Activated CD4-positive, CD25-positive, alpha-beta regulatory T cell treated with anti-CD3 and anti-CD28 coated beads, Interleukin-2, amount 50 U/mL, for 24 hours (primary cell): ENCODE data around the gene TP63.
"Not testable (repeated sequence)": the region's sequence is repeated elsewhere in the genome, so short reads cannot be mapped to it uniquely, and the experiment has no call there.

Source experiments
- ATAC-seq, 2 donors: fragments of 150-1000 bp; cut with Tn5 transposase; one replicate each; pipeline ENCODE4 v1.10.0; 2021; ENCODE audit warnings: mild to moderate bottlenecking in 1 of 2, moderate library complexity in 1 of 2

Gene TP63

GRCh38 chr3:189631373-189631408 is at the start of gene TP63:
Gene TP63, plus strand, starts transcription at chr3:189631389. Its CDS starts 127 bp downstream, at chr3:189631516.
- ATAC-seq: no peak

- ATAC-seq: no peak
Measured at GRCh38 chr3:189582179-189582578, 49.0 kb upstream of the TP63 start.

DNA sequence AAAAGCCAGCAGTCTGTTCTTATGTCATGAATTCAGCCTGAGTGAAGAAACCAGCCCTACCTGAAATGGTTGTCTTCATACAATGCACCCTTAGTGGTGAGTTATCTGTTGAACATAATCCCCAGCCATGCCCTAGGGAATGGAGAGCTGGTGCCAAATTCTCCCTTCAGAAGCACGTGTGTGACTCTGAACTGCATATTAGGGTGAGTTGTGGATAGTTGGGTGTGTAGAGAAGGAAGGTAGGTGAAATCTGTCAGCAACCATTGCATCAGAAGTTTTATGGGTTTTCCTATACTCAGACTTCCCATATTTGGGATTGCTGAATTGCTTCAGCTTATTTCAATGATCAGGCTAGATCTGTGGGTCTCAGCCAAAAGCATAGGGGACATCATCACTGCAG is 46.5 kb upstream of the TP63 start:
- no peak for ATAC-seq

- peak in 1 of 2 donors; percentile 49 for ATAC-seq
Measured at GRCh38 chr3:189586941-189587663, 44.1 kb upstream of the TP63 start.

DNA sequence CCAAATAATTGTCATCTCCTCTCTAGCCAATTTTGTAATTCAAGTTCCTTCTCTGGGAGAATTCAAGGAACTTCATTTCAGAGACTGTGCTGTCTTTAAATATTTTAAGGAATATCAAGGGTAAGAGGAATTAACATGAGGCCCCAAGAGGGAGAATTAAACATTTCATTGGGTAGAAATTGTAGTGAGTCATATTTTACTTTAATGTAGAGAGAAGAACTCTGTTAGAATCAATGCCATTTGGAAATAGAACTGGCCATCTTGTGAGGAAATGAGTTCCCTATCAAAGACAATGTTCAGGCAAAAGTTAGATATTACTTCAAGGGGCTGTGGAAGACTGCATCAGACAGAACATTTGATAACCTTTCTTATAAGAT is 43.5 kb upstream of the TP63 start:
- no peak for ATAC-seq

- no peak for ATAC-seq
Measured at GRCh38 chr3:189588070-189588469, 43.1 kb upstream of the TP63 start.

DNA sequence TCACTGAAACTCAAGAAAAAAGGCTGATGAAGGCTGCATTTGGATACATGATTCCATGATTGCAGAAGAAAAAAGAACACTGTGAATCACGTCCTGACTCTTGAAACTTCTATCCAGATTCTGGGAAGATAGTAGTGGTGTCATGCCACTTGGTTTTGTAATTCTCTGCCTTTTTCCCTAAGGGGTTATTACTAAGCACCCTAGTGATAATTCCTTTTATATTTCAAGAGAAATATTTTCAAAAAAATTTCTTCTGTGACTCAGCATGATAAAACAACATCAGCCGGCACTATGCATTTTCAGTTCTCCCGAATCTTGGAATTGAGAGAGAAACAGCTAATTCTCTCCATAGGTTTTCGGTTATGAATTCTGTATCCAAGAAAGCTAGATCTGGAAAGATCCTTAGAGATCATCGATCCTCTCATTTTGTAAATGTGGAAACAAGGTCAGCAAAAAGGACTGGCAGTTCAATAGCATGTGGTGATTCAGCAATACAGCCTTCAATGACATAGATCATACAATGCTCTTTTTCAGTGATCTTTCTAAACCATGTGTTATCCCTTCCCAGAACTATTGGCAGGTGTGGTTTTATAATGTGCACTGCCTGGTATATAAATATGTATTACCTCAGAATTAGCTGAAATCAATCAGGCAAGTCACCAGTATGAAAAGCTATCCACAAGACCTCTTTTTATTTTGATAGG is 42.6 kb upstream of the TP63 start:
- no peak for ATAC-seq

- no peak for ATAC-seq
Measured at GRCh38 chr3:189589179-189589569, 42.0 kb upstream of the TP63 start.

- ATAC-seq: no peak
Measured at GRCh38 chr3:189590223-189590622, 41.0 kb upstream of the TP63 start.

GRCh38 chr3:189593581-189593980 is 37.6 kb upstream of the TP63 start:
- no peak for ATAC-seq

- not testable (repeated sequence) for ATAC-seq
Measured at GRCh38 chr3:189596078-189596979, 34.9 kb upstream of the TP63 start.

GRCh38 chr3:189597918-189598317 is 33.3 kb upstream of the TP63 start:
- no peak for ATAC-seq

DNA sequence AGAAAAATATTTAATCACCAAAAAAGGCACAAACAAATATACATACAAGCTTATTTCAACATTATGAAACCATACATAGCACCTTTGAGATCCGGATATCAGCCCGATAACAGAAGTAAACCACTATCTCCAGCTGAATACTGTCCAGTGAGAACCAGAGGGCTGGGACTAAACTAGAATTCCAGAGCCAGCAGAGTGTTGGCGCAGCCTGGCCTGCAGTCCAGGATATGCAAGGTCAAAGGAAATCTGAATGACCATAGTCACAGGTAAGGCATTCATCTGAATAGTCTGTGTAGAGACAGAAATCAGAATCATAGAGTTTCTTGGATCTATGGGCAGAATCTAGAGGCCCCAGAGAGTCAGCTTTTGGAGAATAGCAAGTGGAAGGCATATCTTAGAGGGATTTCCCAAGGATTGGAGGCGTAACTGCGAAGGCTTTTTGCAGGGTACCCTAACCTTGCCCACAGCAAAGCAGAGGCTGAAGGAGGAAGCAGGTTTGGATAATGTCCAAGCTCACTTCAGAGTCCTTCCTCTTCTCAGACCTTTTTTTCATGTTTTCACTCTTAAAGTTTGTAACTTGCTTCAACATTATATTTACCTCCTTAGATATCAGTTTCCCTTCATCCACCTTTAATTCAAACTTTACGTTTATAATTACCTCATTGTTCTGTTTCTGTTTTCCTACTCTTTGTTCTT is 32.5 kb upstream of the TP63 start:
- ATAC-seq: no peak

DNA sequence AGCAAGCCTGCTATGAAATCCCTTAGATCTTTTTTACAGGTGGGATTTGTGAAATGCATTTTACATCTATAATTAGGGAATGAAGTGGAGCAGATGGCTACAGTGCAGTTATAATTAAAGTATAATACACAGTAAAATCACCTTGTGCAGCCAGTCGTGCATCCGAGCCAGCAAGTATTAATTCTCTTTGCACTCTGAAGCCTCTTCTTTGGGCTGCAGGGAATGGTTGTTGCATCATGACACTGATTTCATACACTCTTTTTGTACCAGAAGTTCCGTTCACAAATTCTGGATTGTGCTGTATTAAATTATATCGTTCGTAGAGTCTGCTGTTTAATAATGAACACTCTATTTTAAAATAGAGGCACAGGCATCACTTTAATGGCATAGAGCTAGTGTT is 28.7 kb upstream of the TP63 start:
- ATAC-seq: no peak

DNA sequence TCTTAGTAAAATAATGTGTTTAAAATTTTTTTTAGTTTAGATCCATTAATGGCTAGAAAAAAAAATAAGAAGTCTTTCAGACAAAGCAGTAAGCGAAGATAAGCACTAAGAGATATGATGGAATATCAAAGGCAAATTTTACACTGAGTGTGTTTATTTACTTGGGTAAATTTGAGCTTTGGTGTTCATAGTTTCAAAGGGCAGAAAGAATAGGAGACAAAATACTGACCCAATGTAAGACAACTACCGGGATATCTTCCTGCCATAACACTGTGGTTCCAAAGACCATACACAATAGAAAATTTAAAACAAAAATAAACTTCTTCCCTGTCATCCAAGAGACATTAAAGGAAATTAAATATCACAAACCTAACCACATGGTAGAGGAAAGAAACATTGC is 25.5 kb upstream of the TP63 start:
- no peak for ATAC-seq

DNA sequence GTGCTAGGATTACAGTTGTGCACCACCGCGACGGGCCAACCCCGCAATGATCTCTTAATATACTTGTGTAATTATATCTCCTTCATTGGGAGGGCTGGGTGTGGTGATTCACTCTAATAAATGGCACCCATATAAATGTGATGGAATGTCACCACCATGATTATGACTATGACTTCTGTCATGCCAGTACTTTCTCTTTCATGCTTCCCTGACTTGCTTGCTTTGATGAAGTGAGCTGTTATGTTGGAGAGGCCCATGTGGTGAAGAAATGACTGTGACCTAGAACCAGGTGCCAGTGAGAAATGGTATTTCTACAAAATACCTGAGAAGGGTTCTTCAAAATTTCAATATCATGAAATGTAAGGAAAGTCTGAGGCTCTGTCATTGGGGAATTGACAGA is 24.4 kb upstream of the TP63 start:
- peak in 1 of 2 donors; percentile 43 for ATAC-seq

DNA sequence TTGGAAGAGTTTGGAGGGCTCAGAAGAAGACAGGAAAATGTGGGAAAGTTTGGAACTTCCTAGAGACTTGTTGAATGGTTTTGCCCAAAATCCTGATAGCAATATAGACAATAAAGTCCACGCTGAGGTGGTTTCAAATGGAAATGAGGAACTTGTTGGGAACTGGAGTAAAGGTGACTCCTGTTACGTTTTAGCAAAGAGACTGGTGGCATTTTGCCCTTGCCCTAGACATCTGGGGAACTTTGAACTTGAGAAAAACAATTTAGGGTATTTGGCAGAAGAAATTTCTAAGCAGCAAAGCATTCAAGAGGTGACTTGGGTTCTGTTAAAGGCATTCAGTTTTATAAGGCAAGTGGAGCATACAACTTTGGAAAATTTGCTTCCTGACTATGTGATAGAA is 18.5 kb upstream of the TP63 start:
- not testable (repeated sequence) for ATAC-seq

- no peak for ATAC-seq
Measured at GRCh38 chr3:189613122-189613521, 18.1 kb upstream of the TP63 start.

- peak in 1 of 2 donors; percentile 58 for ATAC-seq
Measured at GRCh38 chr3:189621948-189622603, 9.1 kb upstream of the TP63 start.

GRCh38 chr3:189622629-189623028 is 8.6 kb upstream of the TP63 start:
- ATAC-seq: peak; percentile 22 to 27

- peak; percentile 63 to 76 for ATAC-seq
Measured at GRCh38 chr3:189624130-189624529, 7.1 kb upstream of the TP63 start.

GRCh38 chr3:189625071-189625470 is 6.1 kb upstream of the TP63 start:
- no peak for ATAC-seq

DNA sequence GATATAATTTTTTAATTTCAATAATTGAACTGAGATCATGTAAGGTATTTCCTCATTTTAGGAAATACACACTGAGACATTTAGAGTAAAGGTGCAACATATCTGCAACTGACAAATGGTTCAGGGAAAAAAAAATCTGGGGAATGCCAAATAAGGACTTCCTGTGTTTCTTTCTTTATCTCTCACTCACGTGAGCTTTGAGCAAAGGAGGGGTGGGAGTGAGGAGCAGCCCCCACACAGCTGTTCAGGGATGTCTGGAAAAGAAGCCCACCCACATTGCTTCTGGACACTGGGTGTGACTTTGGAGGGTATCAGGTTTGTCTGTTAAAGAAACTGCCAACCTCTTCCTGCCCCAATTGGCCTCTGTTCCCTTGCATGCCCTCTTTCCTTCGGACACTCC is 5.6 kb upstream of the TP63 start:
- ATAC-seq: no peak
